ENCODE measurements around the gene RTN4RL1. TPM values are rescaled to one million over a fixed set of nuclear protein-coding genes. Genes with fewer than 3 reads are reported as not detected.

The RTN4RL1 gene
- total and polyA plus RNA-seq, 12 donors = 0.81 to 6.3 (median 2.7) TPM

GRCh38 chr17:1994707-1995106 lies 30.4 kb downstream of the RTN4RL1 start:
- no peak for DNase-seq
- Histone ChIP-seq H3K4me1 (peaks cover 7 to 41% (median 27%) of the 10 kb centered on the region in 9 donors), H3K4me3 (no peak overlapping the region), H3K27me3 (peaks cover 0 to 29% (median 0%) of the 10 kb centered on the region in 7 donors), H3K9me3 (no peaks in the 10 kb centered on the region), H3K27ac (no peak overlapping the region), H3K36me3 (no peaks in the 10 kb centered on the region)
- no peak for TF ChIP-seq CTCF (IDR thresholded peaks at IDR 0.05)
- ATAC-seq = no peak
- intact Hi-C loops (cut with DNase I) = no loop called here
- 95 to 96% methylated on average over 4 of the region's 4 CpGs for WGBS, 2 donors

DNA sequence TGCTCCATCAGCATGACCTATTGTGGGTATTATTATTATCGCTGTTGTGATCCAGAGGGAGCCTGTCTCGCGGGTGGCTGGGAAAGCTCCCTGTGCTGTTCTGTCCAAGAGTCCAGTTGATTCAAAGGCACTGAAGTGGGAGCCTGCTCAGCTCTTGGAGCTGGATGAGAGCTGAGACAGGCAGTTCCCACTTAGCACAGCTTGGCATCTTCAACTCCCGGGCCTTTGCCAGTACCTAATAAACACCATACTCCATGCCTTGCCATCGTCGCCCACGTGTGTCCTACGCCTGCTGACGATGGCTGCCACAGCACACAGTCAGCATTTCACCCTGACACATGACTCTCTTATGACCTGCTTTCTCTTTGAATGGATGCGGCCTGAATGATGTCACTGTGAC lies 32.6 kb downstream of the RTN4RL1 start:
- H3K9me3 ChIP-seq = no peaks in the 10 kb centered on the region

GRCh38 chr17:1989135-1989534 lies 36.0 kb downstream of the RTN4RL1 start:
- Histone ChIP-seq H3K27ac (no peak overlapping the region), H3K36me3 (no peaks in the 10 kb centered on the region), H3K9me3 (no peaks in the 10 kb centered on the region), H3K4me3 (no peak overlapping the region), H3K27me3 (peaks cover 0 to 4% (median 0%) of the 10 kb centered on the region in 7 donors), H3K4me1 (peaks cover 0 to 8% (median 0%) of the 10 kb centered on the region in 9 donors)
- WGBS, 2 donors = 87 to 88% methylated on average over 10 of the region's 10 CpGs
- no peak for TF ChIP-seq CTCF (IDR thresholded peaks at IDR 0.05)
- intact Hi-C loops (cut with DNase I) = no loop called here
- DNase-seq (no peak), ATAC-seq (peak in 4 of 8 donors; percentile 40 to 80 (median 57))

More for the DNA sequence above, 32.6 kb downstream of the RTN4RL1 start:
- H3K4me3 ChIP-seq = no peak overlapping the region
- H3K36me3 ChIP-seq = no peaks in the 10 kb centered on the region
- WGBS, 2 donors = 54 to 70% methylated on average over 10 of the region's 10 CpGs
- ATAC-seq (peak; percentile 22 to 90 (median 56)), DNase-seq (no peak)
- H3K27me3 ChIP-seq = peaks cover 0 to 15% (median 0%) of the 10 kb centered on the region in 7 donors
- H3K4me1 ChIP-seq = peaks cover under 1 to 19% (median 8%) of the 10 kb centered on the region in 9 donors
- intact Hi-C loops (cut with DNase I) = no loop called here
- TF ChIP-seq CTCF (IDR thresholded peaks at IDR 0.05) = no peak
- no peak overlapping the region for H3K27ac ChIP-seq

GRCh38 chr17:1986783-1987451 lies 38.2 kb downstream of the RTN4RL1 start:
- intact Hi-C loops (cut with DNase I) = no loop called here
- 52 to 59% methylated on average over 18 of the region's 18 CpGs for WGBS, 2 donors
- ATAC-seq = no peak

More at GRCh38 chr17:1986783-1987451, 38.2 kb downstream of the RTN4RL1 start:
- Histone ChIP-seq H3K9me3 (no peaks in the 10 kb centered on the region), H3K4me1 (peaks cover 0 to 8% (median 0%) of the 10 kb centered on the region in 9 donors), H3K27me3 (peaks cover 0 to 4% (median 0%) of the 10 kb centered on the region in 7 donors), H3K27ac (no peak overlapping the region), H3K36me3 (no peaks in the 10 kb centered on the region), H3K4me3 (no peak overlapping the region)
- TF ChIP-seq CTCF (IDR thresholded peaks at IDR 0.05) = no peak
- DNase-seq = no peak
